SK-N-MC (cell line): ENCODE measurements around the gene TAS2R60.

ENCODE experiments used
- EZH2 ChIP-seq: fragments of 200-600 bp; sonication (generic); IDR thresholded peaks from one replicate; pipeline ENCODE4 v1.6.1; 2017; ENCODE audit warnings: antibody characterized with exemption
- FOXP2 ChIP-seq: optimal IDR thresholded peaks from 2 replicates; pipeline ENCODE3; 2011; ENCODE audit warnings: mild to moderate bottlenecking, moderate library complexity; ENCODE audit not compliant: insufficient read depth; ENCODE audit errors: extremely low read length, control extremely low read depth
- POLR2AphosphoS5 ChIP-seq: IDR thresholded peaks from 2 replicates; pipeline ENCODE4 v1.6.1; 2012; ENCODE audit warnings: mild to moderate bottlenecking, low read depth, low read length, borderline replicate concordance

- TF ChIP-seq POLR2AphosphoS5, result no peak
- no peak for TF ChIP-seq EZH2
- TF ChIP-seq FOXP2, result no peak
Observed at GRCh38 chr7:143397710-143398530, 45.3 kb upstream of the TAS2R60 start.
